HG03045 (cell line): Measurements from ENCODE around the gene MBTD1.

Experiments
- ATAC-seq: cut with Tn5 transposase; IDR thresholded peaks from one replicate; pipeline ENCODE4 v1.9.1; 2021; ENCODE audit warnings: mild to moderate bottlenecking, moderate library complexity; ENCODE audit not compliant: unreplicated experiment

The MBTD1 gene

GRCh38 chr17:51152766-51153209 lies 107.1 kb downstream of the MBTD1 start:
- no peak for ATAC-seq

GRCh38 chr17:51150932-51151331 lies 108.9 kb downstream of the MBTD1 start:
- no peak for ATAC-seq

DNA sequence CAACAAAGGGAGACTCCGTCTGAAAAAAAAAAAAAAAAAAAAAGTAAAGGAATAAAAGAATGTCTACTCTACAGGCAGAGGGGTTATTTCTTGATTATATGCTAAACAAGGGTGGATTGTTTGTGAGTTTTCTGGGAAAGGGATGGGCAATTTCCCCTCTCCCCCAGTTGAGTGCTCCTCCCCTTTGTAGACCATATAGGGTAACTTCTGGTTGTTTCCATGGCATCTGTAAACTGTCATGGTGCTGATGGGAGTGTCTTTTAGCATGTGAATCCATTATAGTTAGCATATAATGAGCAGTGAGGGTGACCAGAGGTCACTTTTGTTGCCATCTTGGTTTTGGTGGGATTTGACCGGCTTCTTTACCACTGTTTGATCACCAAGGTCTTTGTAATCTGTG lies 110.7 kb downstream of the MBTD1 start:
- no peak for ATAC-seq

- ATAC-seq = no peak
Observed at GRCh38 chr17:51147650-51148049, 112.2 kb downstream of the MBTD1 start.

DNA sequence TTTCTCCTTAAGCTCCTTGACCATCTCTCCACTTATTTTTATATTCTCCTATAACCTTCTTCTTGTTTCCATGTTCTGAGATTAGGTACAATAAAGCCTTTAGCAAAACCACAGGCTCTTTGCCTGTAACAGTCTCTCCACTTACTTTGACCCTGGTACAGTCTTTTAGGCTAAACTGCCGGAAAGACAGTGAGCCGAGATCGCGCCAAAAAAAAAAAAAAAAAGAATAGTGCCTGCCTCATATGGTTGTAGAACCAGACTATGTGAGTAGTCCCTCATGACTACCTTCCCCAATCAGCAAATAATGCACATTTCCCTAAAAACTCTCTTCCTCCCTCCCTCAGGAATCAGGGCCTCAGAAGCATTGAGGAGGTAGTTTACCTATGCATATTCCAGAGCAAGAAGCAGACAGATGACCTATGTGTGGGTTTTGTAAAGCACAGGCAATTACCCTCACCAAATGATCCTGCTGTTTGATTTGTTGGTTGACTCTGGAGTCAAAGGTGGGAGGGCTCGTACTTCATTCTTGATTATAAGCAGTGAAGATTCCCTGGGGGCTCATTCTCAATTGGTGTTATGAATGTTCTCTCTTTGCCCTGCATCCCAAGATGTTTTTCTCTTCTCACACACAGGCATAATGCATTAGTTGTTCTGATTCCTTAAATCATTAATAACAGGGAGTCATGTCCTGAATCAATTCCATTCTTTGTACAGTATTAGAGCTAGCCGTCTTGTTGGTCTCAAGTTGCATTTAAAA lies 115.4 kb downstream of the MBTD1 start:
- no peak for ATAC-seq

DNA sequence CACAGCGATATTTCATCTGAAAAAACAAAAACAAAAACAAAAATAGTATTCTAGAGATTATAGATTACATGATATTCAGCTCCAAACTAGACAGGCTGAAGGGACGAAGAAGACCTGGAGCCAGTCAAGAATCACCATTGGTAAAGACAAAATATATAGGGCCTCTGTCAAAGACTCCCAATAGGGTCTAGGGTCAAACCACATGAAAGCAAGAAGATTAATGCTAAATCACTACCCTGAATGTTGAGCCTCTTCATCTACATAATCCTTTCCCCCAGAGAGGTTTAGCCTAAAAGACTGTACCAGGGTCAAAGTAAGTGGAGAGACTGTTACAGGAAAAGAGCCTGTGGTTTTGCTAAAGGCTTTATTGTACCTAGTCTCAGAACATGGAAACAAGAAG lies 117.3 kb downstream of the MBTD1 start:
- no peak for ATAC-seq

DNA sequence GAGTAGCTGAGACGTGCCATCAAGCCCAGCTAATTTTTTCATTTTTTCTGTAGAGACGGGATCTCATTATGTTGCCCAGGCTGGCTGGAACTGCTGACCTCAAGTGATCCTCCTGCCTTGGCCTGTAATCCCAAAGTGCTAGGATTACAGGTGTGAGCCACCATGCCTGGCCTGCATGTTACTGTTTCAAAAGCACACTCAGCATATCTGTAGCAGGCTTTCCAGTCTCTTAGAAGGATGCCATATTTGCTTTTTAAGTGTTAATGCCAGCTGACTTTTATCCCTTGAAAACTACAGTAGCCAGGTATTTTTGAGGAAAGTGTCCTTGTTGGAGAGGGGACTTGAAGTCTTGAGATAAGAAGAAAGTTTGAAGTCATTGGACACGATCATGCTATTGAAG lies 123.9 kb downstream of the MBTD1 start:
- no peak for ATAC-seq

DNA sequence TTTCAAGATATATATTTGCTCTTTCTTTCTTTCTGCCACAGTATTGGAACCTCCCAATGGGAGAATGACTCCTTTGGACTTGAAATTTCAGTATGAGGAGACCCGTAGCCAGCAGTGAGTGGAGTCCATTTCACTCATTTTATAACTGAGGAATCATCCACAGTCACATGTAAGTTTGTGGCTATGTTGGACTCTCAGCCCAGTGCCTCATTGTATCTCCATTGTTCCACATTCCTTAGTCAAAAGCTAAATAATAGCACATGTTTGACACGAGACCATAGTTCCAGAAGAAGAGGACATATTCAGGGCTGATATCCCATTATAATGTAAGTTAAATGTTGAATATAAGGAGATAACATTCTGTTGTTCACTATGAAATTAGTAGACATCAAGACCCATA lies 126.5 kb downstream of the MBTD1 start:
- no peak for ATAC-seq

- no peak for ATAC-seq
Observed at GRCh38 chr17:51132964-51133319, 126.9 kb downstream of the MBTD1 start.

GRCh38 chr17:51128076-51128475 lies 131.8 kb downstream of the MBTD1 start:
- no peak for ATAC-seq
